ENCODE results near the gene DPP8. TPM values are rescaled to one million over a fixed set of nuclear protein-coding genes. Genes with fewer than 3 reads are reported as not detected.

DPP8 gene
- total and polyA plus RNA-seq, 10 of the 15 experiments (the other 5 are each of a cell fraction or from before 2014, with no cell fraction given), result 12.0 to 30.6 (median 24.3) TPM

DNA sequence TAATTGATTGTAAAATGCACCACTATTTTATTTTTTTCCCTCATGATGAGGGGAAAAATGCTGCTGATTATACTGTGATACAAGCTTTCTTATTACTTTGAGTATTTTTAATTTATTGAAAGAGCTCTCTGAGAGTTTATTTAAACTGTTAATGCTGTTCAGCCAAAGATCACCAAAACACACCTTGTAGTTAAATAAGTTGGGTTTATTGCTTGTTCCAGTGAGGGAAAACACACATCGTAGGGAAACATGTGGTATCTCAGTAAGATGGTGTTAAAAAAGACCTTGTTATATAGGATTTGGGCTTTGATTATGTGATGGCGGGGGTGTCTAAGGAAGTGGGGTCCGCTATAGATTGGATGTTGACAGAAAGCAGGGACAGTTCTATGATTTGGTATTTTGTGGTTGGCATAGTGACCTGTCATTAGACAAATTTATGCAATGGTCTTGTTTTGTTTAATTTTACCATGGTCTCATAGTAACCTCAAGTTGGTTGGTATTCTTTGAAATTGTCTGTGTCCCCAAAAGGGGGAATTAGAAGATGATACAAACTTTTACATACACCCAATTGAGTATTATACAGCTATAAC, 23.8 kb upstream of the DPP8 start:
- RAD21 ChIA-PET (ENCODE audit: unreplicated experiment), result no interaction called here
- intact Hi-C loops (cut with micrococcal nuclease; ENCODE audit: unreplicated experiment), result no loop called here

More for the DNA sequence above, 23.8 kb upstream of the DPP8 start:
- no TSS peak for BruUV-seq (replicated peaks)
- 100% methylated on average over 3 of the region's 3 CpGs for WGBS (ENCODE audit: insufficient coverage, insufficient replicate concordance, low lambda C conversion rate, missing lambda C conversion rate)
- no peaks in the 10 kb centered on the region for H3K27me3 ChIP-seq (replicated peaks in 1 of 2; ENCODE audit: control insufficient read depth in 2 of 2, insufficient read depth in 2 of 2, low read length in 1 of 2)
- no peaks in the 10 kb centered on the region for H3K4me1 ChIP-seq (ENCODE audit: control insufficient read depth, insufficient read depth, low read length)
- SMC1A ChIA-PET (ENCODE audit: uncharacterized antibody, unreplicated experiment), result no interaction called here
- no peaks in the 10 kb centered on the region for H4K20me1 ChIP-seq (ENCODE audit: control insufficient read depth, insufficient read depth)
- no peak for ATAC-seq
- H3K79me2 ChIP-seq (ENCODE audit: control insufficient read depth, insufficient read depth, low read length), result peaks cover 7% of the 10 kb centered on the region
- no peaks in the 10 kb centered on the region for H3K9me3 ChIP-seq (replicated peaks; ENCODE audit: control insufficient read depth, insufficient read depth, low read length)
- CTCF ChIA-PET, result no interaction called here
- no peak overlapping the region for H3K27ac ChIP-seq (ENCODE audit: control insufficient read depth, insufficient read depth)
- POLR2A ChIA-PET, result interaction anchor here (0.6 kb wide), 1 partner anchor 598 kb away, joined by 3 read pairs; no protein-coding TSS in a partner anchor
- H3K36me3 ChIP-seq (ENCODE audit: control insufficient read depth in 2 of 2, insufficient read depth in 2 of 2, low read length in 1 of 2), result no peaks in the 10 kb centered on the region
- no peak overlapping the region for H3K9ac ChIP-seq (ENCODE audit: control insufficient read depth, insufficient read depth, low read length)
- H3K4me3 ChIP-seq, result no peak overlapping the region
- no peak for DNase-seq (ENCODE audit: low read depth, low spot score)
- no peak overlapping the region for H3K4me2 ChIP-seq (ENCODE audit: control insufficient read depth, insufficient read depth)
- TF ChIP-seq TCF3 (IDR thresholded peaks at IDR 0.05; ENCODE audit: borderline replicate concordance, insufficient read depth, low read depth, low read length) (no peak), SREBF1 (IDR thresholded peaks at IDR 0.05; ENCODE audit: low read length) (no peak), MTA3 (IDR thresholded peaks at IDR 0.05; ENCODE audit: borderline replicate concordance, low read length) (no peak), ZNF24 (IDR thresholded peaks at IDR 0.05) (no peak), EGR1 (IDR thresholded peaks at IDR 0.05; ENCODE audit: borderline replicate concordance in 1 of 2, low read depth in 2 of 2, low read length in 2 of 2) (no peak), RELA (IDR thresholded peaks at IDR 0.05; ENCODE audit: borderline replicate concordance, partially characterized antibody) (no peak), RELB (IDR thresholded peaks at IDR 0.05; ENCODE audit: low read depth) (no peak), SP1 (IDR thresholded peaks at IDR 0.05; ENCODE audit: low read depth, low read length) (no peak), FOS (IDR thresholded peaks at IDR 0.05; ENCODE audit: borderline replicate concordance, extremely low read depth, insufficient read length) (no peak), CBX5 (IDR thresholded peaks at IDR 0.05; ENCODE audit: low read depth) (no peak), BHLHE40 (IDR thresholded peaks at IDR 0.05; ENCODE audit: borderline replicate concordance in 1 of 2, low read depth in 2 of 2, low read length in 1 of 2) (no peak), MEF2B (IDR thresholded peaks at IDR 0.05; ENCODE audit: partially characterized antibody, poor library complexity, severe bottlenecking) (no peak), E2F8 (IDR thresholded peaks at IDR 0.05; ENCODE audit: low read depth, partially characterized antibody) (no peak), POLR2AphosphoS2 (IDR thresholded peaks at IDR 0.05; ENCODE audit: low read depth, low read length) (no peak)
- TF ChIP-seq, protein P1, sequence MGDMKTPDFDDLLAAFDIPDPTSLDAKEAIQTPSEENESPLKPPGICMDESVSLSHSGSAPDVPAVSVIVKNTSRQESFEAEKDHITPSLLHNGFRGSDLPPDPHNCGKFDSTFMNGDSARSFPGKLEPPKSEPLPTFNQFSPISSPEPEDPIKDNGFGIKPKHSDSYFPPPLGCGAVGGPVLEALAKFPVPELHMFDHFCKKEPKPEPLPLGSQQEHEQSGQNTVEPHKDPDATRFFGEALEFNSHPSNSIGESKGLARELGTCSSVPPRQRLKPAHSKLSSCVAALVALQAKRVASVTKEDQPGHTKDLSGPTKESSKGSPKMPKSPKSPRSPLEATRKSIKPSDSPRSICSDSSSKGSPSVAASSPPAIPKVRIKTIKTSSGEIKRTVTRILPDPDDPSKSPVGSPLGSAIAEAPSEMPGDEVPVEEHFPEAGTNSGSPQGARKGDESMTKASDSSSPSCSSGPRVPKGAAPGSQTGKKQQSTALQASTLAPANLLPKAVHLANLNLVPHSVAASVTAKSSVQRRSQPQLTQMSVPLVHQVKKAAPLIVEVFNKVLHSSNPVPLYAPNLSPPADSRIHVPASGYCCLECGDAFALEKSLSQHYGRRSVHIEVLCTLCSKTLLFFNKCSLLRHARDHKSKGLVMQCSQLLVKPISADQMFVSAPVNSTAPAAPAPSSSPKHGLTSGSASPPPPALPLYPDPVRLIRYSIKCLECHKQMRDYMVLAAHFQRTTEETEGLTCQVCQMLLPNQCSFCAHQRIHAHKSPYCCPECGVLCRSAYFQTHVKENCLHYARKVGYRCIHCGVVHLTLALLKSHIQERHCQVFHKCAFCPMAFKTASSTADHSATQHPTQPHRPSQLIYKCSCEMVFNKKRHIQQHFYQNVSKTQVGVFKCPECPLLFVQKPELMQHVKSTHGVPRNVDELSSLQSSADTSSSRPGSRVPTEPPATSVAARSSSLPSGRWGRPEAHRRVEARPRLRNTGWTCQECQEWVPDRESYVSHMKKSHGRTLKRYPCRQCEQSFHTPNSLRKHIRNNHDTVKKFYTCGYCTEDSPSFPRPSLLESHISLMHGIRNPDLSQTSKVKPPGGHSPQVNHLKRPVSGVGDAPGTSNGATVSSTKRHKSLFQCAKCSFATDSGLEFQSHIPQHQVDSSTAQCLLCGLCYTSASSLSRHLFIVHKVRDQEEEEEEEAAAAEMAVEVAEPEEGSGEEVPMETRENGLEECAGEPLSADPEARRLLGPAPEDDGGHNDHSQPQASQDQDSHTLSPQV (IDR thresholded peaks at IDR 0.05), result no peak
- in situ Hi-C loops (cut with MboI), result no loop called here
- FAIRE-seq, result no peak
- H2AFZ ChIP-seq (ENCODE audit: control insufficient read depth, low read depth, low read length), result no peak overlapping the region
